Psoas muscle (tissue), 8 donors: ENCODE data around the gene NPAT. TPM values are rescaled to one million over a fixed set of nuclear protein-coding genes. Genes with fewer than 3 reads are reported as not detected.

Experiments used
- ATAC-seq, 4 donors: fragments of 200-7000 bp; cut with Tn5 transposase; one replicate each; pipeline ENCODE4 v1.9.1; 2020; ENCODE audit warnings: moderate library complexity in 3 of 4, mild to moderate bottlenecking in 2 of 4
- DNase-seq, 2 donors: peaks; one replicate each; pipeline ENCODE4 v3.0.0-alpha.2; 2020
- H3K27ac ChIP-seq: fragments of 200-600 bp; one replicate; pipeline ENCODE4 v1.8.0; 2022
- H3K27me3 ChIP-seq, 3 donors: fragments of 200-600 bp in 1 of 3; one replicate each; pipeline versions ENCODE4 v1.6.1 to v1.8.0; 2013 to 2022; ENCODE audit warnings: low read length in 2 of 3, mild to moderate bottlenecking in 2 of 3, moderate library complexity in 1 of 3; ENCODE audit not compliant: insufficient read depth in 3 of 3
- H3K36me3 ChIP-seq, 2 donors: fragments of 200-600 bp in 1 of 2; one replicate each; pipeline versions ENCODE4 v1.6.1 to v1.8.0; 2013 to 2022; ENCODE audit warnings: low read depth in 1 of 2, mild to moderate bottlenecking in 1 of 2, moderate library complexity in 1 of 2; ENCODE audit not compliant: insufficient read depth in 1 of 2
- H3K4me1 ChIP-seq: fragments of 200-600 bp; one replicate; pipeline ENCODE4 v1.8.0; 2022
- H3K4me3 ChIP-seq: fragments of 200-600 bp; one replicate; pipeline ENCODE4 v1.8.0; 2022; ENCODE audit warnings: mild to moderate bottlenecking
- H3K9me3 ChIP-seq: fragments of 200-600 bp; one replicate; pipeline ENCODE4 v1.8.0; 2022
- WGBS, 3 donors: extraction: QIAGEN DNeasy Blood & Tissue Kit; methylation state at CpG; one replicate each; pipeline versions ENCODE4 v1.1.6 to v1.1.7; 2013; 5-methylcytosine and 5-hydroxymethylcytosine counted together
- intact Hi-C, 2 donors: fragments of 100-400 bp; cut with DNase I; formaldehyde crosslinking; loops; one replicate each; pipeline versions ENCODE4 v1.11.0 to v1.14.2; 2022
- polyA plus RNA-seq, 3 donors: library from polyadenylated mRNA; stranded (reverse); fragments of 200-250 nt; gene quantifications; one replicate each; pipeline ENCODE4 v1.2.3, GENCODE V29; 2013
- total RNA-seq, 4 donors: library from RNA; stranded (reverse); fragmentation: NEBNext Ultra II Directional in 2 of 4; extraction: Animal tissue kit (Norgen Biotek cat#: 25700) in 2 of 4; gene quantifications; one replicate each; pipeline versions ENCODE4 v1.2.1 to v1.2.4, GENCODE V29; 2021 to 2023
- TF ChIP-seq, protein P1 (sequence below): fragments of 200-600 bp; IDR thresholded peaks from one replicate; pipeline ENCODE4 v1.8.0; 2022; ENCODE audit warnings: antibody characterized with exemption
- donor health status: healthy with polysubstance abuse.
- donor health status: DM: no; HTN: no; CAD: no; lungs with moderate emphysema.
- donor health status: Bipolar disorder and iron deficiency.
- donor health status: healthy.
- donor health status: DM: yes; HTN: yes; CAD: no.
- donor health status: DM: no; HTN: no; CAD: no.
- donor health status: DM: no; HTN: no; CAD: no.
- donor health status: DM: yes; HTN: yes; CAD: no.

NPAT gene
- total and polyA plus RNA-seq, 7 donors = 2.0 to 6.9 (median 5.1) TPM

DNA sequence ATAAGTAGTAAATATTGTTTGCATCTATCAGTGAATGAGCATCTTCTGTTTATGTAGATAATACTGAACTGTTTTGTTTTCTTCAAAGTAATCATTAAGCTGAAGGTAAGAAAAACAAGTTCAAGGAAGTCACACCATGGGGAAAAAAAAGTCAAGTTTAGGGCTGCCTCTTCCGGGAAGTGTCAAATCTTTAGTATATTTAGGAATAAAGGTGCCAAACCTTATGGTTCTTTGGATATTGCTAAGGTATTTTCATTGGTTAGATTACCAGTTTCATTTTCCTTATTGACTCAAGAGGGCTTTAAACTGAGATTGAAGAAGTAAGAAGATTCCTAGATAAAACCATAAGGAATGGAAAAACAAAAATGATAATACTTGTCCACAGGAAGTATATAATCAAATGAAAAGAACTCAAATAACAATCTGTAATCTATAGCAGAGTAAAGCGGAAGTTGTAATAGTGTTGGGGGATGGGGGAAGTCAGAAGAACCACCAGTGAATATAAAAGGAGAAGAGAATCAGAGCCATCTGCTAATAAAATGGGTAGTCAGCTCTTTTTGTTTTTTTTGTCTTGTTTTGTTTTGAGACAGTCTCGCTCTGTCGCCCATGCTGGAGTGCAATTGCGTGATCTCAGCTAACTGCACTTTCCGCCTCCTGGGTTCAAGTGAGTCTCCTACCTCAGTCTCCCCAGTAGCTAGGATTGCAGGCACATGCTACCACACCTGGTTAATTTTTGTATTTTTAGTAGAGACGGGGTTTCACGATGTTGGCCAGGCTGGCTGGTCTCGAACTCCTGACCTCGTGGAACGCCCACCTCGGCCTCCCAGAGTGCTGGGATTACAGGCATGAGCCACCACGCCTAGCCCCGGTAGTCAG, 2.7 kb upstream of the NPAT start:
- Histone ChIP-seq H3K36me3 (peaks cover 0 to 28% of the 10 kb centered on the region in 2 donors), H3K4me1 (peaks cover 16% of the 10 kb centered on the region), H3K27me3 (no peaks in the 10 kb centered on the region), H3K27ac (peak overlapping the region; percentile 11), H3K9me3 (no peaks in the 10 kb centered on the region), H3K4me3 (peak overlapping the region; percentile 85)
- ATAC-seq = no peak
- TF ChIP-seq, protein P1, sequence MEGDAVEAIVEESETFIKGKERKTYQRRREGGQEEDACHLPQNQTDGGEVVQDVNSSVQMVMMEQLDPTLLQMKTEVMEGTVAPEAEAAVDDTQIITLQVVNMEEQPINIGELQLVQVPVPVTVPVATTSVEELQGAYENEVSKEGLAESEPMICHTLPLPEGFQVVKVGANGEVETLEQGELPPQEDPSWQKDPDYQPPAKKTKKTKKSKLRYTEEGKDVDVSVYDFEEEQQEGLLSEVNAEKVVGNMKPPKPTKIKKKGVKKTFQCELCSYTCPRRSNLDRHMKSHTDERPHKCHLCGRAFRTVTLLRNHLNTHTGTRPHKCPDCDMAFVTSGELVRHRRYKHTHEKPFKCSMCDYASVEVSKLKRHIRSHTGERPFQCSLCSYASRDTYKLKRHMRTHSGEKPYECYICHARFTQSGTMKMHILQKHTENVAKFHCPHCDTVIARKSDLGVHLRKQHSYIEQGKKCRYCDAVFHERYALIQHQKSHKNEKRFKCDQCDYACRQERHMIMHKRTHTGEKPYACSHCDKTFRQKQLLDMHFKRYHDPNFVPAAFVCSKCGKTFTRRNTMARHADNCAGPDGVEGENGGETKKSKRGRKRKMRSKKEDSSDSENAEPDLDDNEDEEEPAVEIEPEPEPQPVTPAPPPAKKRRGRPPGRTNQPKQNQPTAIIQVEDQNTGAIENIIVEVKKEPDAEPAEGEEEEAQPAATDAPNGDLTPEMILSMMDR = no peak
- intact Hi-C loops = loop anchor here (5.0 to 10.0 kb wide), 2 partner anchors 103 to 220 kb away; partner anchors contain the start of genes ACAT1 (in 2 of the 2) and CUL5 (in 1 of the 2)
- DNase-seq = no peak
- 92 to 93% (median 92%) methylated on average over 14 of the region's 14 CpGs for WGBS, 3 donors

DNA sequence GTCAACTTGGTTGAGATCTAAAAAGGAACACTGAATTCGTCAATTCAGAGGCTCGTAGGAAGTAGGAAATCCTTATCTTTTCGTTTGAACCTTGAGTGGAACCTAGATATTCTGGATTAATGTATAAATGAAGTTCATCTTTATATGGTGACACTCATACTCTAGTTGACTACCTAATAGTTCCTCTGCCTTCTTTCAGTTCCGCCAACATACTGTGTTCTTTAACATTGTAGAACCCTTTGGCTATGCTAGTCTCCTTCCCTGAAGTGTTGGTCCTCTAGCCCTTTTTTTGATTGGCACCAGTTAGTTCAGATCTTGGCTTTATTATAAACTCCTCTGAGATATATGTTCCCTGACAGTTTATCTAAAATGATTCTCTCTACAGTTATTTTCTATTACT, 1.9 kb upstream of the NPAT start:
- DNase-seq (no peak), ATAC-seq (no peak)
- Histone ChIP-seq H3K4me1 (peaks cover 16% of the 10 kb centered on the region), H3K4me3 (peak overlapping the region; percentile 85), H3K27ac (peak overlapping the region; percentile 90), H3K36me3 (peaks cover 0 to 24% of the 10 kb centered on the region in 2 donors), H3K27me3 (no peaks in the 10 kb centered on the region), H3K9me3 (no peaks in the 10 kb centered on the region)
- intact Hi-C loops = loop anchor here (5.0 to 10.0 kb wide), 2 partner anchors 102 to 220 kb away; partner anchors contain the start of genes ACAT1 (in 2 of the 2) and CUL5 (in 1 of the 2)
- WGBS, 3 donors = 75 to 81% (median 78%) methylated on average over 4 of the region's 4 CpGs
- TF ChIP-seq, protein P1 = no peak

DNA sequence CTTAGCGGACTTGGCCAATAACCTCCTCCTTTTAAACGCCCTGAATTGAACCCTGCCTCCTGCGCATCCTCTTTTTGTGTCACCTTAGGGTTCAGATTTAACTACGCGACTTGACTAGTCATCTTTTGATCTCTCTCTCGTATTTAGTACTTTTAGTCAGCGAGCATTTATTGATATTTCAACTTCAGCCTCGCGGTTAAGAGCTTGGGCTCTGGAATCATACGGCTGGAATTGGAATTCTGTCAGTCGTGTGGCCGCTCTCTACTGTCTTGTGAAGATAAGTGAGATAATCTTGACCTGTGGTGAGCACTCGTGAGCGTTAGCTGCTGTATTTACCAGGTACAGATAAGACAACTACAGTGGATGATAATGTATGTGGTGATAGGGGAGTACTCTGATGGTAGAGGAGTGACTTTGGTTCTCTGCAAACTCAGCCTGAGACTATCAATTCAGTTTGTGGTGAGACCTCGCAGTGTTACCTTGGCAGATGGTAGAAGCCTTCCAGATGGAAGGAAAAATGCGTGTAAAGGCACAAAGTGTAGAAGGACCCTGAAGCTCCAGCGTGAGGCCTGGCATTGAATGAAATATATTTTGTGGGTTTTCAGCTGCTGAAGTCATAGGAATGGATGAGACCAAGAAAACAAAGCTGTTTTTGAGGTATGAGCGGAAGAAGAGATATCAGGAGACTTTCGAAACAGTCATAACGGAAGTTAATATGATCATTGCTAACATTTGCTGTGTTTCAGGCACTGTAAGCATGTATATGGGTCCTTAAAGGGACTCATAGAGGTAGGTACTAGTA, 1.1 kb upstream of the NPAT start:
- intact Hi-C loops = loop anchor here (5.0 to 10.0 kb wide), 2 partner anchors 101 to 219 kb away; partner anchors contain the start of genes ACAT1 (in 2 of the 2) and CUL5 (in 1 of the 2)
- Histone ChIP-seq H3K27me3 (no peaks in the 10 kb centered on the region), H3K36me3 (peaks cover 0 to 16% of the 10 kb centered on the region in 2 donors), H3K4me1 (peaks cover 16% of the 10 kb centered on the region), H3K4me3 (peak overlapping the region; percentile 85), H3K27ac (peak overlapping the region; percentile 90), H3K9me3 (no peaks in the 10 kb centered on the region)
- TF ChIP-seq, protein P1 = no peak
- no peak for DNase-seq
- 8 to 10% (median 8%) methylated on average over 20 of the region's 20 CpGs for WGBS, 3 donors
- ATAC-seq = no peak

DNA sequence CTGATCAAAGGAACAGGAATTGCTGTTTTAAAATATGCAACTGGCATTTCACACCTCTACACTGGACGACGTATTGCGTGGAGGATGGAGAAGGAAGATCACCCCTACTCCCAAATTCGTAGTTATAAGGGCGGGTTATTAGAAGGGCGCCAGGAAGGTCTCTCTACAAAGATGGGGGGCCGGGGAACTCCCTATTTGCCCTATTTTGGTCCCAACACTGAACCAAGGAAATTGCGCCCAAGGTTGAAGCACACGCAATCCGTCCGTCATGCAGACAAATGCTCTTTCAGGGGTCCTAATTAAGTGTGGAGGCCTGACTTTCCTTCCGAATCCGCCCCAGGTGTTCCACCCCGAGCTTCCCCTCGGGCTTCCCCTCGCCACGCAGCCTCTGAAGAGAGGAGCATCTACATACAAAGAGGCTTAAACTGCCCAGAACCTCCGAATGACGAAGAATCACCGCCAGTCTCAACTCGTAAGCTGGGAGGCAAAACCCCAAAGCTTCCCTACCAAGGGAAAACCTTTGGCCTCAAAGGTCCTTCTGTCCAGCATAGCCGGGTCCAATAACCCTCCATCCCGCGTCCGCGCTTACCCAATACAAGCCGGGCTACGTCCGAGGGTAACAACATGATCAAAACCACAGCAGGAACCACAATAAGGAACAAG, 396 bp downstream of the NPAT start:
- Histone ChIP-seq H3K9me3 (no peaks in the 10 kb centered on the region), H3K36me3 (peaks cover 0 to 3% of the 10 kb centered on the region in 2 donors), H3K27me3 (no peaks in the 10 kb centered on the region), H3K4me1 (peaks cover 16% of the 10 kb centered on the region), H3K4me3 (peak overlapping the region; percentile 85), H3K27ac (peak overlapping the region; percentile 90)
- TF ChIP-seq, protein P1 = no peak
- no peak for ATAC-seq
- intact Hi-C loops = loop anchor here (5.0 to 10.0 kb wide), 2 partner anchors 100 to 217 kb away; partner anchors contain the start of genes ACAT1 (in 2 of the 2) and CUL5 (in 1 of the 2)
- no peak for DNase-seq
- WGBS, 3 donors = 0 to 1% (median 0%) methylated on average over 29 of the region's 29 CpGs
